GM12892 (cell line): ENCODE results near the gene ZNF668.

Source experiments
- POLR2A ChIP-seq: IDR thresholded peaks from 2 replicates; pipeline ENCODE4 v1.6.1; 2011; ENCODE audit warnings: low read depth, low read length, control low read depth
- POLR2AphosphoS5 ChIP-seq: IDR thresholded peaks from 2 replicates; pipeline ENCODE4 v1.6.1; 2011; ENCODE audit warnings: low read depth, low read length, control low read depth

DNA sequence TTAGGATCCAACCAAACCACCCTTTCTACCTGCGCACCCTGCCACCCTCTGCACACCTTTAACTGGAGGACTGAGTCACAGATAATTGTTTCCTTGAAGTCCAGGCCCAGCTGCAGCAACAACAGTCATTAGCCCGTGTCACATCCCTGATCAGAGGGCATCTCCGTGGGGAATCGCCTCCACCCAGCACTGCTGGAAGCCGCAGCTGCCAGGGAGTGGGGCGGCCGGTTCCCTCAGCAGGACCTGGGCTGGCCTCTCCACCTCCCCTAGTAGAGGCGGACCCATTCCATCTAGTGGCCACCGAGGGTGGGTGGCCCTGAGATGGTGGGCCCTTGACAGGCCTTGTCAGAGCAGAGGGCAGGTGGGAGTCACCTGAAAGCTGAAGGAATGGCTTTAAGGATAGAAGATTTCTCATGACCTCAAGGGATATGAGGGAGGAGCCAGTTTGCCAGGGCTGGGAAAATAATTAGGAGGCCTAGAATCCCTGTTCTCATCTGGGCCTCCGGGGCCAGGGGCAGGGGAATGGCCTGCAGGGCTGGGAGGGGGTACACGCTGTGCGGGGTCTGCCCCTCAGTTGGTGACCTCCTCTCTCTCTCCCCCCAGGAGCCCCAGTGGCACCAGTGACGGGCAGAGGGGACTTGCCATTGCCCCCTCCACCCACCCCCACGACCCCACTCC lies 8.5 kb upstream of the ZNF668 start:
- no peak for TF ChIP-seq POLR2AphosphoS5
- TF ChIP-seq POLR2A: no peak
